WTC11 (cell line): ENCODE measurements around the gene ATP6V1D. TPM values are rescaled to one million over a fixed set of nuclear protein-coding genes. Genes with fewer than 3 reads are reported as not detected.

ENCODE experiments used
- ATAC-seq: fragments of 200-7000 bp; cut with Tn5 transposase; 2 replicates; pipeline ENCODE4 v1.10.0; 2021; ENCODE audit warnings: mild to moderate bottlenecking, moderate library complexity
- CTCF ChIA-PET: fragments of 300-600 bp; sonication (Branson Sonifier 250); formaldehyde crosslinking; loops from one replicate; lab custom pipeline; 2021; ENCODE audit warnings: antibody characterized with exemption; lab: Charles Lee
- POLR2A ChIA-PET: fragments of 350-600 bp; sonication (Branson Sonifier 250); formaldehyde crosslinking; loops from one replicate; lab custom pipeline; 2021; ENCODE audit warnings: antibody characterized with exemption; lab: Charles Lee
- DNase-seq: peaks from one replicate; pipeline ENCODE4 v3.0.0; 2021; ENCODE audit warnings: low spot score
- H3K27ac Mint-ChIP-seq: 2 replicates; pipeline ENCODE4 v1.8.0; 2021; ENCODE audit warnings: mixed read lengths
- H3K27me3 Mint-ChIP-seq: 2 replicates; pipeline ENCODE4 v1.8.0; 2021; ENCODE audit warnings: low read depth, mild to moderate bottlenecking, moderate library complexity, mixed read lengths
- H3K36me3 Mint-ChIP-seq: 2 replicates; pipeline ENCODE4 v1.8.0; 2021; ENCODE audit warnings: mixed read lengths
- H3K4me1 Mint-ChIP-seq: 2 replicates; pipeline ENCODE4 v1.8.0; 2022; ENCODE audit warnings: mixed read lengths
- H3K4me3 Mint-ChIP-seq: 2 replicates; pipeline ENCODE4 v1.8.0; 2021; ENCODE audit warnings: mild to moderate bottlenecking, moderate library complexity, mixed read lengths
- H3K9me3 Mint-ChIP-seq: 2 replicates; pipeline ENCODE4 v1.8.0; 2021; ENCODE audit warnings: mixed read lengths
- CREB1 ChIP-seq: sonication (generic); formaldehyde crosslinking; IDR thresholded peaks from 2 replicates; pipeline ENCODE4 v1.8.0; 2023; ENCODE audit warnings: mild to moderate bottlenecking, missing genetic modification reagents
- ETV6 ChIP-seq: sonication (generic); formaldehyde crosslinking; IDR thresholded peaks from 2 replicates; pipeline ENCODE4 v1.8.1; 2022; ENCODE audit warnings: mild to moderate bottlenecking, missing genetic modification reagents
- FOXK1 ChIP-seq: sonication (generic); formaldehyde crosslinking; IDR thresholded peaks from 2 replicates; pipeline ENCODE4 v1.8.0; 2022; ENCODE audit warnings: mild to moderate bottlenecking, moderate library complexity, missing genetic modification reagents
- GABPB1 ChIP-seq: sonication (generic); formaldehyde crosslinking; IDR thresholded peaks from 2 replicates; pipeline ENCODE4 v1.8.1; 2023; ENCODE audit warnings: mild to moderate bottlenecking, missing genetic modification reagents
- HMGA2 ChIP-seq: fragments of 250-450 bp; sonication (Bioruptor Pico); IDR thresholded peaks from 2 replicates; pipeline ENCODE4 v1.4.0; 2021; ENCODE audit warnings: mild to moderate bottlenecking, moderate library complexity
- NFYB ChIP-seq: sonication (generic); formaldehyde crosslinking; conservative IDR thresholded peaks from 2 replicates; pipeline ENCODE4 v1.8.0; 2022; ENCODE audit warnings: low read depth, missing genetic modification reagents
- SMAD3 ChIP-seq: sonication (generic); formaldehyde crosslinking; IDR thresholded peaks from 2 replicates; pipeline ENCODE4 v1.8.0; 2022; ENCODE audit warnings: missing genetic modification reagents, mild to moderate bottlenecking, borderline replicate concordance
- TEAD1 ChIP-seq: sonication (generic); formaldehyde crosslinking; IDR thresholded peaks from 2 replicates; pipeline ENCODE4 v1.8.0; 2022; ENCODE audit warnings: mild to moderate bottlenecking, missing genetic modification reagents
- ZNF263 ChIP-seq: sonication (generic); formaldehyde crosslinking; IDR thresholded peaks from 2 replicates; pipeline ENCODE4 v1.8.1; 2022; ENCODE audit warnings: low read depth, mild to moderate bottlenecking, moderate library complexity, missing genetic modification reagents
- total RNA-seq: library from RNA; stranded (reverse); gene quantifications from 3 replicates; pipeline ENCODE4 v1.2.3, GENCODE V29; 2021
- TF ChIP-seq, protein P1 (sequence below): sonication (generic); formaldehyde crosslinking; IDR thresholded peaks from 2 replicates; pipeline ENCODE4 v1.8.1; 2022; ENCODE audit warnings: low read depth, missing genetic modification reagents, borderline replicate concordance
- TF ChIP-seq, protein P2 (sequence below): fragments of 250-450 bp; sonication (Bioruptor Pico); IDR thresholded peaks from 2 replicates; pipeline ENCODE4 v2.1.2; 2022; ENCODE audit warnings: mild to moderate bottlenecking, moderate library complexity
- TF ChIP-seq, protein P3 (sequence below): sonication (generic); formaldehyde crosslinking; IDR thresholded peaks from 2 replicates; pipeline ENCODE4 v1.8.0; 2023; ENCODE audit warnings: missing genetic modification reagents
- TF ChIP-seq, protein P4 (sequence below): sonication (generic); formaldehyde crosslinking; IDR thresholded peaks from 2 replicates; pipeline ENCODE4 v1.8.1; 2023; ENCODE audit warnings: mild to moderate bottlenecking, missing genetic modification reagents, borderline replicate concordance
- TF ChIP-seq, protein P5 (sequence below): fragments of 250-450 bp; sonication (Bioruptor Pico); IDR thresholded peaks from 2 replicates; pipeline ENCODE4 v1.9.0; 2021; ENCODE audit warnings: moderate library complexity, mild to moderate bottlenecking, inconsistent platforms, borderline replicate concordance
- TF ChIP-seq, protein P6 (sequence below): sonication (generic); formaldehyde crosslinking; IDR thresholded peaks from 2 replicates; pipeline ENCODE4 v1.8.1; 2022; ENCODE audit warnings: mild to moderate bottlenecking, missing genetic modification reagents, moderate library complexity, borderline replicate concordance

ATP6V1D gene
- total RNA-seq, 1 experiment from 2014 or later: 54.0 TPM

DNA sequence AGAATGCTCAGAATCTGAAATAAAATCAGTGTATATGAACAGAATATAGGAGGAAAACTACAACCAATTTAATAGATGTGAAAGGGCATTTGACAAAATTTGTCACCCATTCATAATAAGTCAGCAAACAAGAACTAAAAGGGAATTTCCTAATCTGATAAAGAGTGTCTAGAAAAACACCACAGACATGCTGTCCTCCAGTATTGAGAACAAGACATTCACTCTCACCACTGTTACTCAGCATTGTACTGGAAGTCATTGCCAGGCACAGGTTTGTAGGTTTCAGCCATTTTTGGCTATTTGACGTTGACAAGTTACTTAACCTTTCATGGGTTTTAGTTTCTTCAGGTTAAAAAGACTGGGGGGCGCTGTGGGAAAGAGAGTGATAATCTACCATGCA lies 13.7 kb upstream of the ATP6V1D start:
- no peak for ATAC-seq
- CTCF ChIA-PET: no interaction called here

DNA sequence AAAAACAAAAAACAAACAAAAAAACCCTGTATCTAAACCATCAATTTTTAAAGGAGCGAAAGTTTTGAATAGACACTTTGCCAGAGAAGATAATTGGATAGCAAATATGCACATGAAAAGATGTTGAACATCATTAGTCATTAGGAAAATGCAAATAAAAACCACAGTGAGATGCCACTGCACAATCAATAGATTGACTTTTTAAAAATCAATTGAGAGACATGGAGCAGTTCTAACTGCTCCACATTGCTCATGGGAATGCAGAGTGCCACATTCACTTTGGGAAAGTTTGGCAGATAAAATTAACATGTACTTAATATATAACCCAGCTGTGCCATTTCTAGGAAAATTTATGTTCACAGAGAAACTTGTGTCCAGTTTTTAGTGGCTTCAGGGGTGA lies 13.2 kb upstream of the ATP6V1D start:
- Mint-ChIP-seq H3K4me1 (no peaks in the 10 kb centered on the region), H3K36me3 (peaks cover 58% of the 10 kb centered on the region), H3K4me3 (no peak overlapping the region), H3K9me3 (no peaks in the 10 kb centered on the region), H3K27me3 (no peaks in the 10 kb centered on the region), H3K27ac (no peak overlapping the region)
- ChIA-PET POLR2A (no interaction called here), CTCF (no interaction called here)
- DNase-seq (no peak), ATAC-seq (no peak)
- TF ChIP-seq, protein P1, sequence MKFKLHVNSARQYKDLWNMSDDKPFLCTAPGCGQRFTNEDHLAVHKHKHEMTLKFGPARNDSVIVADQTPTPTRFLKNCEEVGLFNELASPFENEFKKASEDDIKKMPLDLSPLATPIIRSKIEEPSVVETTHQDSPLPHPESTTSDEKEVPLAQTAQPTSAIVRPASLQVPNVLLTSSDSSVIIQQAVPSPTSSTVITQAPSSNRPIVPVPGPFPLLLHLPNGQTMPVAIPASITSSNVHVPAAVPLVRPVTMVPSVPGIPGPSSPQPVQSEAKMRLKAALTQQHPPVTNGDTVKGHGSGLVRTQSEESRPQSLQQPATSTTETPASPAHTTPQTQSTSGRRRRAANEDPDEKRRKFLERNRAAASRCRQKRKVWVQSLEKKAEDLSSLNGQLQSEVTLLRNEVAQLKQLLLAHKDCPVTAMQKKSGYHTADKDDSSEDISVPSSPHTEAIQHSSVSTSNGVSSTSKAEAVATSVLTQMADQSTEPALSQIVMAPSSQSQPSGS (CRISPR knock-in tag): no peak
- TF ChIP-seq CREB1 (CRISPR knock-in tag) (no peak), GABPB1 (CRISPR knock-in tag) (no peak), NFYB (CRISPR knock-in tag) (no peak)
- TF ChIP-seq, protein P2, sequence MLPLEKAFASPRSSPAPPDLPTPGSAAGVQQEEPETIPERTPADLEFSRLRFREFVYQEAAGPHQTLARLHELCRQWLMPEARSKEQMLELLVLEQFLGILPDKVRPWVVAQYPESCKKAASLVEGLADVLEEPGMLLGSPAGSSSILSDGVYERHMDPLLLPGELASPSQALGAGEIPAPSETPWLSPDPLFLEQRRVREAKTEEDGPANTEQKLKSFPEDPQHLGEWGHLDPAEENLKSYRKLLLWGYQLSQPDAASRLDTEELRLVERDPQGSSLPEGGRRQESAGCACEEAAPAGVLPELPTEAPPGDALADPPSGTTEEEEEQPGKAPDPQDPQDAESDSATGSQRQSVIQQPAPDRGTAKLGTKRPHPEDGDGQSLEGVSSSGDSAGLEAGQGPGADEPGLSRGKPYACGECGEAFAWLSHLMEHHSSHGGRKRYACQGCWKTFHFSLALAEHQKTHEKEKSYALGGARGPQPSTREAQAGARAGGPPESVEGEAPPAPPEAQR: no peak

More for the DNA sequence above, 13.7 kb upstream of the ATP6V1D start:
- no peaks in the 10 kb centered on the region for H3K4me1 Mint-ChIP-seq
- TF ChIP-seq, protein P3, sequence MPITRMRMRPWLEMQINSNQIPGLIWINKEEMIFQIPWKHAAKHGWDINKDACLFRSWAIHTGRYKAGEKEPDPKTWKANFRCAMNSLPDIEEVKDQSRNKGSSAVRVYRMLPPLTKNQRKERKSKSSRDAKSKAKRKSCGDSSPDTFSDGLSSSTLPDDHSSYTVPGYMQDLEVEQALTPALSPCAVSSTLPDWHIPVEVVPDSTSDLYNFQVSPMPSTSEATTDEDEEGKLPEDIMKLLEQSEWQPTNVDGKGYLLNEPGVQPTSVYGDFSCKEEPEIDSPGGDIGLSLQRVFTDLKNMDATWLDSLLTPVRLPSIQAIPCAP: no peak
- DNase-seq: no peak
- no peaks in the 10 kb centered on the region for H3K27me3 Mint-ChIP-seq
- H3K9me3 Mint-ChIP-seq: no peaks in the 10 kb centered on the region
- peaks cover 58% of the 10 kb centered on the region for H3K36me3 Mint-ChIP-seq
- H3K27ac Mint-ChIP-seq: no peak overlapping the region
- no peak overlapping the region for H3K4me3 Mint-ChIP-seq
- POLR2A ChIA-PET: no interaction called here

DNA sequence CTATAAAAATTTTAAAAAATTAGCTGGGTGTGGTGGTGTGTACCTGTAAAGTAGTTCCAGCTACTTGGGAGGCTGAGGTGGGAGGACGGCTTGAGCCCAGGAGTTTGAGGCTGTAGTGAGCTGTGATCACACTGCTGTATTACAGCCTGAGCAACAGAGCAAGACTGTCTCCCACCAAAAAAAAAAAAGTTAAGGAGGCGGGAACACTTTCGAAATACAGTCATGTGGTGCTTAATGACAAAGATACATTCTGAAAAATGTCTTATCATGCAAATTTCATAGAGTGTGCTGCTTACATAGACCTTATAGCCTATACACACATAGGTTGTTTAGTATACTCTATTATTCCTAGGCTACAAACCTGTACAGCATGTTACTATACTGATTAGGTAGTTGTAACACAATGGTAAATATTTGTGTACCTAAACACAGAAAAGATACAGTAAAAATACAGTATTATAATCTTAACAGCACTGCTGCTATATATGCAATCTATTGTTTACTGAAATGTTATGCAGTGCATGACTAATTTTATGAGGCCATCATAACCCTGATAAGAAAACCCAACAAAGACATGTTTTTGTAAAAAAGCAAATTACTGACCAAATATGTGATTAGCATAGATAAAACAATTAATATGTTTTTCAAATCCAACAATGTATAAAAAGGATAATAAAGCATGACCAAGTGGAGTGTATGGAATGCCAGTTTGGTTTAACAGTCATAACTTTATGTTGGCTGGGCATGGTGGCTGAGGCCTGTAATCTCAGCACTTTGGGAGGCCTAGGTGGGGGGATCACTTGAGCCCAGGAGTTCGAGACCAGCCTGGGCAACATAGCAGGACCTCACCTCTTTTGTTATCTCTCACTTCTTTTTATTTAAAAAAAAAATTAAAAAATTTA lies 11.9 kb upstream of the ATP6V1D start:
- H3K4me3 Mint-ChIP-seq: no peak overlapping the region
- no peaks in the 10 kb centered on the region for H3K4me1 Mint-ChIP-seq
- ChIA-PET POLR2A (no interaction called here), CTCF (no interaction called here)
- H3K36me3 Mint-ChIP-seq: peaks cover 52% of the 10 kb centered on the region
- no peaks in the 10 kb centered on the region for H3K27me3 Mint-ChIP-seq
- no peaks in the 10 kb centered on the region for H3K9me3 Mint-ChIP-seq
- no peak for ATAC-seq
- no peak for DNase-seq
- TF ChIP-seq, protein P4, sequence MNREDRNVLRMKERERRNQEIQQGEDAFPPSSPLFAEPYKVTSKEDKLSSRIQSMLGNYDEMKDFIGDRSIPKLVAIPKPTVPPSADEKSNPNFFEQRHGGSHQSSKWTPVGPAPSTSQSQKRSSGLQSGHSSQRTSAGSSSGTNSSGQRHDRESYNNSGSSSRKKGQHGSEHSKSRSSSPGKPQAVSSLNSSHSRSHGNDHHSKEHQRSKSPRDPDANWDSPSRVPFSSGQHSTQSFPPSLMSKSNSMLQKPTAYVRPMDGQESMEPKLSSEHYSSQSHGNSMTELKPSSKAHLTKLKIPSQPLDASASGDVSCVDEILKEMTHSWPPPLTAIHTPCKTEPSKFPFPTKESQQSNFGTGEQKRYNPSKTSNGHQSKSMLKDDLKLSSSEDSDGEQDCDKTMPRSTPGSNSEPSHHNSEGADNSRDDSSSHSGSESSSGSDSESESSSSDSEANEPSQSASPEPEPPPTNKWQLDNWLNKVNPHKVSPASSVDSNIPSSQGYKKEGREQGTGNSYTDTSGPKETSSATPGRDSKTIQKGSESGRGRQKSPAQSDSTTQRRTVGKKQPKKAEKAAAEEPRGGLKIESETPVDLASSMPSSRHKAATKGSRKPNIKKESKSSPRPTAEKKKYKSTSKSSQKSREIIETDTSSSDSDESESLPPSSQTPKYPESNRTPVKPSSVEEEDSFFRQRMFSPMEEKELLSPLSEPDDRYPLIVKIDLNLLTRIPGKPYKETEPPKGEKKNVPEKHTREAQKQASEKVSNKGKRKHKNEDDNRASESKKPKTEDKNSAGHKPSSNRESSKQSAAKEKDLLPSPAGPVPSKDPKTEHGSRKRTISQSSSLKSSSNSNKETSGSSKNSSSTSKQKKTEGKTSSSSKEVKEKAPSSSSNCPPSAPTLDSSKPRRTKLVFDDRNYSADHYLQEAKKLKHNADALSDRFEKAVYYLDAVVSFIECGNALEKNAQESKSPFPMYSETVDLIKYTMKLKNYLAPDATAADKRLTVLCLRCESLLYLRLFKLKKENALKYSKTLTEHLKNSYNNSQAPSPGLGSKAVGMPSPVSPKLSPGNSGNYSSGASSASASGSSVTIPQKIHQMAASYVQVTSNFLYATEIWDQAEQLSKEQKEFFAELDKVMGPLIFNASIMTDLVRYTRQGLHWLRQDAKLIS (CRISPR knock-in tag): no peak
- TF ChIP-seq FOXK1 (CRISPR knock-in tag): no peak
- H3K27ac Mint-ChIP-seq: no peak overlapping the region

DNA sequence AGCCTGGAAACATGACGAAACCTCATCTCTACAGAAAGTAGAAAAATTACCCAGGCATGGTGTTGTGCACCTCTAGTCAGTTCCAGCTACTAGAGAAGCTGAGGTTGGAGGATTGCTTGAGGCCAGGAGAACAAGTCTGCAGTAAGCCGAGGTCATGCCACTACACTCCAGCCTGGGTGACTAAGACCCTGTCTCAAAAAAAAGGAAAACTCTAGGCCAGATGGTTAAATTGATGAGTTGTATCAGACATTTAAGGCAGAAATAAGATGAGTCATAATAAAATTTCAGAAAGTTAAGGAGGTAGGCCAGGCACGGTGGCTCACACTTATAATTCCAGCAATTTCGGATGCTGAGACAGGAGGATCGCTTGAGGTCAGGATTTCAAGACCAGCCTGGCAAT lies 11.2 kb upstream of the ATP6V1D start:
- peaks cover 53% of the 10 kb centered on the region for H3K36me3 Mint-ChIP-seq
- DNase-seq: no peak
- H3K9me3 Mint-ChIP-seq: no peaks in the 10 kb centered on the region
- no peak overlapping the region for H3K4me3 Mint-ChIP-seq
- ChIA-PET CTCF (no interaction called here), POLR2A (no interaction called here)
- no peak for ATAC-seq
- no peaks in the 10 kb centered on the region for H3K4me1 Mint-ChIP-seq
- no peaks in the 10 kb centered on the region for H3K27me3 Mint-ChIP-seq
- H3K27ac Mint-ChIP-seq: no peak overlapping the region
- TF ChIP-seq HMGA2 (CRISPR knock-in tag): no peak
- no peak for TF ChIP-seq ZNF263 (CRISPR knock-in tag)
- no peak for TF ChIP-seq TEAD1 (CRISPR knock-in tag)
- TF ChIP-seq, protein P5, sequence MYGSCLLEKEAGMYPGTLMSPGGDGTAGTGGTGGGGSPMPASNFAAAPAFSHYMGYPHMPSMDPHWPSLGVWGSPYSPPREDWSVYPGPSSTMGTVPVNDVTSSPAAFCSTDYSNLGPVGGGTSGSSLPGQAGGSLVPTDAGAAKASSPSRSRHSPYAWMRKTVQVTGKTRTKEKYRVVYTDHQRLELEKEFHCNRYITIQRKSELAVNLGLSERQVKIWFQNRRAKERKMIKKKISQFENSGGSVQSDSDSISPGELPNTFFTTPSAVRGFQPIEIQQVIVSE: no peak
- TF ChIP-seq GABPB1 (CRISPR knock-in tag): no peak
- no peak for TF ChIP-seq ETV6 (CRISPR knock-in tag)
- TF ChIP-seq, protein P6, sequence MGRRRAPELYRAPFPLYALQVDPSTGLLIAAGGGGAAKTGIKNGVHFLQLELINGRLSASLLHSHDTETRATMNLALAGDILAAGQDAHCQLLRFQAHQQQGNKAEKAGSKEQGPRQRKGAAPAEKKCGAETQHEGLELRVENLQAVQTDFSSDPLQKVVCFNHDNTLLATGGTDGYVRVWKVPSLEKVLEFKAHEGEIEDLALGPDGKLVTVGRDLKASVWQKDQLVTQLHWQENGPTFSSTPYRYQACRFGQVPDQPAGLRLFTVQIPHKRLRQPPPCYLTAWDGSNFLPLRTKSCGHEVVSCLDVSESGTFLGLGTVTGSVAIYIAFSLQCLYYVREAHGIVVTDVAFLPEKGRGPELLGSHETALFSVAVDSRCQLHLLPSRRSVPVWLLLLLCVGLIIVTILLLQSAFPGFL (CRISPR knock-in tag): no peak
- no peak for TF ChIP-seq SMAD3 (CRISPR knock-in tag)
